Dermis blood vessel endothelial cell (primary cell): ENCODE results near the gene LCN1. TPM values are rescaled to one million over a fixed set of nuclear protein-coding genes. Genes with fewer than 3 reads are reported as not detected.
A peak's percentile ranks its signal among the peaks of the same experiment; 100 is the strongest.

Experiments
- DNase-seq: peaks from one replicate; pipeline ENCODE4 v3.0.0; 2010
- total RNA-seq: library from RNA; depleted of rRNA; stranded (reverse); fragments of >200 nt; gene quantifications from 2 replicates; pipeline ENCODE4 v1.2.3, GENCODE V29; 2014

The LCN1 gene
- total RNA-seq, 1 donor from 2014 or later, result not detected

- no peak for DNase-seq
Measured at GRCh38 chr9:135489188-135489906, 31.9 kb upstream of the LCN1 start.

- DNase-seq, result no peak
Measured at GRCh38 chr9:135490166-135490870, 30.9 kb upstream of the LCN1 start.

DNA sequence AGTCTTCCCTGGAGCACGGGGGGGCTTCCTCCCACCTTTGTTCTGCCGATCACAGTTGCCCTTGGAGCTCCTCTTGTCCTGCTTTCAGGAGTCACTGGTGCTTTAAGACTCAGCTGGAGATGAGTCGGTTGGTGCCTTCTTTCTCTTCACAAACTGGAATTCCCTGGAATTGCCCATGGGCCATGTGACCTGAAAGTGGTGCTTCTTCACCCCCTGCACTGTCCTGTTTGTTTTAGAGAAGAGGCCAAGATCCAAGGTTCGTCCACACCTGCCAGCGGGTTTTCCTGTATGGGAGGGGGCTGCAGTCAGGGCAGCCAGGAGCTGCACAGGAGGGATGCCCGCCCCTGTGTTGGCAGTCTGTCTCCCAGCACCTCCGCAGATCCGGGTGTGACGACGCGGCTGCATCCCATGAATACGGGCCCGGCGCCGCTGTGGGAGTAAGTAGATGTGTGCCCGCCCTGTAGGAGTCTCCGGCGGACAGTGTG is 30.2 kb upstream of the LCN1 start:
- DNase-seq, result no peak

DNA sequence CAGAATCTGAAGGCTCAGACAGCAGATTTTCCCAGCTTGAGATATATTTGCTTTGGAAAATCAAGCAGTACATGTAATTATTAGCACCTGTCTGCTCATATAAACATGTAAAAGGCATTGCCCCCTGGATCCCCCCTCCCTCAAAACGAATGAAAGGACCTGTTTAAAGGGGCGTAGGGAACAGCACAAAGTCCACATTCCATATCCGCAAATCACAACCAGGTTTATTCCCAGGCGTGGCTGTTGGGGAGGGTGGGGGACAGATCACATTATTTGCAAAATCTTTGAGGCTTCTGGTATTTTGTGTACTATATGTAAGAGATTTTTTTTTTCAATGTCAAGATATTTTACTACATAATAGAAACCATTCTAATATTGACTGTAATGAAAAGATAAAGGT is 29.5 kb upstream of the LCN1 start:
- DNase-seq, result no peak

GRCh38 chr9:135492886-135493669 is 28.2 kb upstream of the LCN1 start:
- no peak for DNase-seq

DNA sequence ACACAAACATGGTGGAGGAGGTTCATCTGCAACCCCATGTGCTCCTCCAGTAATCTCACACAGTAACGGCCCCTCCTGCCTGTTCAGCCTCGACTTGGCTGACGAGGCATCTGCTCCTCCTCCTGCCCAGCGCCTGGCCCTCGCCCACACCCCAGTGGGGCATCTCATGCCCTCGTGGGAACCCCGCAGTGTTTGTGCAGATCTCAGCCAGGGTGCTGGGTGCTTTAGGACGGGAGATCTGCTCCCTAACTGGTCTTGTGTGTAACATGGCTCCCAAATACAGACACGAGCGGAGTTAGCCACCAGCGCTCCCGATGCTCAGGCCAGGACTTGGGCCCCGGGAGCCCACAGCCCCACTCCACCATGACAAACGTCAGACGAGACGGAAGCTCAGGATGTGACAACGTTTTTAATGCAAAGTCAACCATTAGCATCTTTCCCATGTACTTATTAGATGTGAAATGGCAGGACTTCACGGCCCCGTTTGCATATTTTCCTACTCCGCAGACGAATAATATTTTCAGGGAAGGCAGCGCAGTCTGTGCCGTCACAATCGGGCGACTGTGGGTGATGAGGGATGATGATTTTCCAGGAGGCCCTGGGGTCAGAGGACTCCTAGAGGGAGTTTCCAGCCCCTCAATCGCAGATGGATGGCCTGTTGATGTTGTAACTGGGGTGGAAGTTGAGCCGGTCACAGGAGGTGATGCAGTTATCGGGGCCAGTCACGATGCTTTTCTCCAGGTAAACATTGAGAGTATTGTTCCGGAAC is 26.3 kb upstream of the LCN1 start:
- no peak for DNase-seq

- no peak for DNase-seq
Measured at GRCh38 chr9:135498381-135499126, 22.7 kb upstream of the LCN1 start.

- DNase-seq, result peak; percentile 95
Measured at GRCh38 chr9:135499326-135500070, 21.7 kb upstream of the LCN1 start.

DNA sequence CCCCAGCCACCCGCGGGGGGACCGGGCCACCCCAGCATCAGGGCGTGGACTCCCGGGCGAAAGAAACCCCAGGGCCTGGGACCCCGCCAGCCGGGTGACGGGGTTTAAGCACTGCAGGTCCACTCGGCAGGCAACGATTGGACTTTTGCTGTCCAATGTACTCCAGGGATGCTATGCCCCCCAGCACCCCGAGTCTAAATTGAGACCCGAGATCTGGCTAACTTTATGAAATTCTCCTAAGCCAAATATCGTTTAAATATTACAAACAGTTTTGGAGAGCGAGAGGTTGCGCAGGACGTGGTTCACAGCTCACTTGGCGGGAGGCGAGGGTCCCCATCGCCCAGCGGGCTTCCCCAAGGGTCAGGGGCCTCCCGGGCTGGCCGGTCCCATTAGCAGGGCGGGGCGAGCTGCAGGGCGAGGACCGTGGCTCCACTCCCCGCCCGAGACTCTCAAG is 21.1 kb upstream of the LCN1 start:
- DNase-seq, result peak; percentile 52

DNA sequence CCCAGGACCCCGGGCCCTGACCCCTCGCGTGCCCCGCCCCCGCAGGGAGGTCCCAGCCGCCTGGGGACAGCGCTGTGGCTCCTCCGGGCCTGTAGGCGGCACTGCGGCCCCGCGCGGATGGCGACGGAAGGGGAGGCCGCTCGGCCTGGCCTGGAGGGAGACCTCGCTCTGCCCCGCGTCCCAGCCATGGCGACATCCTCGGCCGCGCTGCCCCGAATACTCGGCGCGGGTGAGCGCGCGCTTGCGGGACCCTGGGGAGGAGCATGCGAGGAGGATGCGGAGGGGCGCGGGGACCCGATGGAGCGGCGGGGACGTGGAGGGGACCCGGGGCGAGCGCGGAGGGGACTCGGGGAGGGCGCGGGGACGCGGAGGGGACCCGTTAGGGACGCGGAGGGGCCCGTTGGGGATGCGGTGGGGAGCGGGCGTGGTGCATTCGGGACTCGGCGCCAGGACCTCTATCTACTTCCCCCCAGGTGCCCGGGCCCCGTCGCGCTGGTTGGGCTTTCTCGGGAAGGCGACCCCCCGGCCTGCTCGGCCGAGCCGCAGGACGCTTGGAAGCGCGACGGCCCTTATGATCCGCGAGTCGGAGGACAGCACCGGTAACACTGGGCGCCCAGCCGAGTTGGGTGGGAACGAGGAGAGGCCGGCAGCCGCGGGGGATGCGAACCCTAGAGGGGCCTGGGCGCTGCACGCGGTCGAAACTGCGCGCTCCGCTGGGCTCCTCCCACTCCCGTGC is 20.5 kb upstream of the LCN1 start, which contains the start of gene MRPS2:
Gene MRPS2 (plus strand): TSS at position 158 of the 736 bp plus-strand sequence. CDS start 29 bp downstream, at position 187.
- peak; percentile 92 for DNase-seq

- DNase-seq, result peak; percentile 79
Measured at GRCh38 chr9:135501261-135502167, 19.7 kb upstream of the LCN1 start.

DNA sequence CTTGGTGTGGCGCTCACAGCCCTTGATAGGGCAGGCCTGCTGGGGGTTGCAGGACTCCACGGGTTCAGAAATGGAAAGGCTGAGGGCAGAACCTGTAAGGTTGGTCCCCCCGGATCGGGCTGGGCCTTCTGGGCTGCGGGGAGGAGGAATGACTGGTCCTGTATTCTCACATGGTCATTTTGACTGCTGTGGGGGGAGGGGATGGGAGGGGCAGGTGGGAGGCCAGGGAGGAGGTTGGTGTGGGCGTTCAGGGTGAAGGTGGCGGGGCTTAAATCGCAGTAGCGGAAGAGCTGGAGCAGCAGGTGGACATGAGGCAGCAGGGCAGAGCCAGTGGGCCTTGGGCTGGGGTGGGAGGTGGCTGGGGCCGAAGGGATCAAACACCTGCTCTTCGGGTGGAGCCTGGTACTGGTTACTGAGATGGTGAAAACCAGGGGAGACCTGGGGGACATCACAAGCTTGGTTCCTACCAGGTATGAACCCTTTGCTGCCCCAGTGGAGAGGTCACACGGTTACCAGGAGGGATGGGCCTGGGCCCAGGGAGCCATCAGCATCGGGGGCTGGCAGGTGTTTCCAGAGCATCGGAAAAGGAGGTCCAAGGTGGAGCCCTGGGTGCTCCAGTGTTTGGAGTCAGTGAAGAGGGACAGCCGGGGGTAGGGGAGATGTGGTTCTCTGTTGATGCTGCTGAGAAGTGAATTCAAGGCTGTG is 18.9 kb upstream of the LCN1 start:
- DNase-seq, result no peak

- DNase-seq, result no peak
Measured at GRCh38 chr9:135502873-135503321, 18.3 kb upstream of the LCN1 start.

DNA sequence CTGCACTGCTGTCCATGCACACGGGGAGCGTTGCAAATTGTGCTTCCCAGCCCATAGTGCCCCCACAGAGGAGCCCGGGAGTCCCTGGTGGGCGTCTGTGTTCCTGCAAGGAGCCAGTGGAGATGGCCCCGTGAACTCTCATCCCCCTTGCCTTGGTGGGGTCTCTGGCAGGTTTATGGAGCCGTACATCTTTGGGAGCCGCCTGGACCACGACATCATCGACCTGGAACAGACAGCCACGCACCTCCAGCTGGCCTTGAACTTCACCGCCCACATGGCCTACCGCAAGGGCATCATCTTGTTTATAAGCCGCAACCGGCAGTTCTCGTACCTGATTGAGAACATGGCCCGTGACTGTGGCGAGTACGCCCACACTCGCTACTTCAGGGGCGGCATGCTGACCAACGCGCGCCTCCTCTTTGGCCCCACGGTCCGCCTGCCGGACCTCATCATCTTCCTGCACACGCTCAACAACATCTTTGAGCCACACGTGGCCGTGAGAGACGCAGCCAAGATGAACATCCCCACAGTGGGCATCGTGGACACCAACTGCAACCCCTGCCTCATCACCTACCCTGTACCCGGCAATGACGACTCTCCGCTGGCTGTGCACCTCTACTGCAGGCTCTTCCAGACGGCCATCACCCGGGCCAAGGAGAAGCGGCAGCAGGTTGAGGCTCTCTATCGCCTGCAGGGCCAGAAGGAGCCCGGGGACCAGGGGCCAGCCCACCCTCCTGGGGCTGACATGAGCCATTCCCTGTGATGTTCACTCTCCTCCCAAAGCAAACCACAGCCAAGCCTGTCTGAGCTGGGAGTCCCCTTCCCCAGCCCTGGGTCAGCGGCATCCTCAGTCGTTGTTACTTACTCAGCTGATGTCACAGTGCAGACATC is 17.6 kb upstream of the LCN1 start:
- no peak for DNase-seq

DNA sequence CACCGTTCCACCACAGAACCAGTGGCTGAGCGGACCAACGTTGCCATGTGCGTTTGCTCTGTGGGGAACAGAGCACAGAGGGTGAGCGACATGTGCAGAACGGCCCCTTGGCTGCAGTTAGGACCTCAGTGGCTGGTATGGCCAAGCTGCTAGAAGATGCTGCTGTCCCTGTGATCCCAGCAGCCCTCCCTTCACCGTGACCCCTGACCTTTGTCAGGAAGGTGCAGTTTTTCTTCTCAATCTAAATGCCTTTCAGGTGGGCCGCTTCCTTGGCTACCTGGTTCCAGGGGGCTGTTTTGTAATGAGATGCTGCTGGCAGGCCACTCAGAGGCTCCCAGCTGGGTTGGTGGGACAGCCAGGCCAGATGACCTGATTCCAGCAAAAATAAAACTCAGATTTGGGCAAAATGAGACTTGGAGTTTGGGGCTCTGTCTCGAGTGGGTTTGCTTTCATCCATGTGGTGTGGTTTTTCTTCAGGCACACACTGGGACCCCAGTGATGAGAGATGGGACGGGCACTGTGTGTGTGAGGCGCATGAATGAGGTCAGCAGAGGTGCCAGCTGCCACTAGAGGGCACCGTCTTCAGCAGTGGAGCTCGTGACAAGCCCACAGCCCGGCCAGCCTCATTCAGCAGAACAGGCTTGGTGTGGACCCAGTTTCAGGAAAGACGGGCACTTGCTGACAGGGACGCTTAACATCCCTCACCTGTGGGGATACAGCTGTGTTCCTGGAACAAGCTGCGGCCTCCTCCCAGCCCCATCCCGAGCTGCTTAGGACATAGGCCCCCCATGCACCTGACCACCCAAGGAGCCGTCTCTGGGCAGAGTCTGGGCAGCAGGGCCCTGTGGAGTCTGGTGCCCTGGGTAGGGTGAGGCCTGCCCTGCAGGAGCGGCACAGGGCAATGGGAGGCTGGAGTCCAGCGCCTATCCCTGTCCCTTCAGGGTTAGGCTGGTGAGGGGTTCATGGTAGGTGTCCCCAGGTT is 16.7 kb upstream of the LCN1 start:
- peak; percentile 82 for DNase-seq
